Measurements from ENCODE around the gene TRAF3IP3.
A peak's percentile ranks its signal among the peaks of the same experiment; 100 is the strongest.

TRAF3IP3 gene

DNA sequence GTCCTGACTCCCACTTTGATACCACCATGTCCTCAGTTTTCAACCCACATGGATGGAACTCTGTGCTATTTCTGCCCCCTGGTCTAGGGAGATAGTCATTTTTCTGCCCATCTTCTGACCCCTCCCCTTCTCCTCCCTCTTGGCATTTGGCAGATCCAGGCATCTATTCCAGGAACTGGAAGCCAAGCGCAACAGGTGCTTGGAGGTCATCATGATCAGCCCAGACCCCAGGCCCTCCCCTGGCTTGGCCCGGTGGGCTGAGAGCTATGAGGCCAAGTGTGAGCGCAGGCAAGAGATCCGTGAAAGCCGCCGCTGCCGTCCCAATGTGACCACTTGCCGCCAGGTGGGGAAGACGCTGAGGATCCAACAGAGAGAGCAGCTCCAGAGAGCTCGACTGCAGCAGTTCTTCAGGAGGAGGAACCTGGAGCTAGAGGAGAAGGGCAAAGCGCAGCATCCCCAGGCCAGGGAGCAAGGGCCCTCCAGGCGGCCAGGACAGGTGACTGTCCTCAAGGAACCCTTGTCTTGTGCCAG is 4.0 kb downstream of the TRAF3IP3 start:
- POLR2A ChIA-PET (ENCODE audit: low non-redundant PET), result no interaction called here
- CTCF ChIA-PET, result interaction anchor here (0.5 to 1.7 kb wide), 3 partner anchors 12 to 1811 kb away, joined by 3 to 5 read pairs (median 4); no protein-coding TSS in a partner anchor
- TF ChIP-seq, protein P1, sequence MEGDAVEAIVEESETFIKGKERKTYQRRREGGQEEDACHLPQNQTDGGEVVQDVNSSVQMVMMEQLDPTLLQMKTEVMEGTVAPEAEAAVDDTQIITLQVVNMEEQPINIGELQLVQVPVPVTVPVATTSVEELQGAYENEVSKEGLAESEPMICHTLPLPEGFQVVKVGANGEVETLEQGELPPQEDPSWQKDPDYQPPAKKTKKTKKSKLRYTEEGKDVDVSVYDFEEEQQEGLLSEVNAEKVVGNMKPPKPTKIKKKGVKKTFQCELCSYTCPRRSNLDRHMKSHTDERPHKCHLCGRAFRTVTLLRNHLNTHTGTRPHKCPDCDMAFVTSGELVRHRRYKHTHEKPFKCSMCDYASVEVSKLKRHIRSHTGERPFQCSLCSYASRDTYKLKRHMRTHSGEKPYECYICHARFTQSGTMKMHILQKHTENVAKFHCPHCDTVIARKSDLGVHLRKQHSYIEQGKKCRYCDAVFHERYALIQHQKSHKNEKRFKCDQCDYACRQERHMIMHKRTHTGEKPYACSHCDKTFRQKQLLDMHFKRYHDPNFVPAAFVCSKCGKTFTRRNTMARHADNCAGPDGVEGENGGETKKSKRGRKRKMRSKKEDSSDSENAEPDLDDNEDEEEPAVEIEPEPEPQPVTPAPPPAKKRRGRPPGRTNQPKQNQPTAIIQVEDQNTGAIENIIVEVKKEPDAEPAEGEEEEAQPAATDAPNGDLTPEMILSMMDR (conservative IDR thresholded peaks at IDR 0.05; ENCODE audit: low read depth), result no peak
- DNase-seq (ENCODE audit: low spot score), result no peak
- no peak overlapping the region for H3K27ac ChIP-seq

DNA sequence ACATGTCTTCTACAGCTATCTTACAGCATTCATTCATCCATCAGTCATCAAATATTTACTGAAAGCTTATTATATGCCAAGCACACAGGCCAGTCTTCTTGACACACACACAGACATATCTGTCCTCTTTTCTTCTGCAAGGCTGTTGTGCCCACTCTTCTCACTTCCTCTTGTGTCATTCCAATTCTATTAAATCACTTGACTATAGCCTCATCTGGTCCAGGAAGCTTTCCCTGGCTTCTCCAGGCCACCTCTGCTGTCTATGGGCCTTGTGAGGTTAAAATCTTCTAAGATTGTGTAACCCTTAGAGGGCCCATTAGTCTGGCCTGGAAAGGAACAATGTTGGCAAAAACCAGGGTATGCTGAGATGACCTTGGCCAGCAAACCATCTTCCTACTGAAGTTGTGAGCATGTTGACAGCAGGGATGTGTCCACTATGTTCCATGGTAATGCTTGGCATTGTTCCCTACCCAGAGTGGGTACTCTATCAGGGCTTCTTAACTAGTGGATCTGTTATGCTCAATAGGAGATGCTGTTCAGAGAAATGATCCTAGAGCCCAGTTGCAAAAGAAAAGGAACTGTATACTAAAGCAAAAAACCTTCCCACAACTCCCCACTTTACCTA is 5.3 kb downstream of the TRAF3IP3 start:
- no peak overlapping the region for H3K27ac ChIP-seq
- no peak for DNase-seq (ENCODE audit: low spot score)
- ChIA-PET CTCF (interaction anchor here (0.6 to 1.7 kb wide), 2 partner anchors 13 to 86 kb away, joined by 4 to 5 read pairs; no protein-coding TSS in a partner anchor), POLR2A (ENCODE audit: low non-redundant PET) (no interaction called here)
- TF ChIP-seq, protein P1 (conservative IDR thresholded peaks at IDR 0.05; ENCODE audit: low read depth), result no peak

DNA sequence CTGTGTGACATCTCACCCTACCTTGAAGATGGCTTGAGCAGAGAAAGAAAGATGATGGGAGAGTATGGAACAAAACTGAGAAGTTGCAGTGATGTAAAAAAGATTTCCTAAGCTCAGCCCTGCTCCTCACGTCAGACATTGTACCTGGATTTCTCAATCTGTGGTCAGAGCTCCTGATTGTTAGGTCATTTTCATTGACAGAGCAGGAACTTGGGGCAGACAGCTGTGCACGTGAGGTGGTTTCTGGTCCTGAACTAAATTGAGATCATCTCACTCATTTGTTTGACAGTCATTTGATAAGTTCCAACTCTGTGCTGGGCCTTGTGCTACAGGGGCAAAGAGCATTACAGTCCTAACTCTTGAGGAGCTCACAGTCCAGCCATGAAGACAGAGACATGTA is 10.2 kb downstream of the TRAF3IP3 start:
- DNase-seq (ENCODE audit: low spot score), result no peak
- ChIA-PET POLR2A (ENCODE audit: low non-redundant PET) (no interaction called here), CTCF (interaction anchor here (0.6 to 1.1 kb wide), 3 partner anchors 18 to 126 kb away, joined by 3 read pairs; no protein-coding TSS in a partner anchor)
- TF ChIP-seq, protein P1 (conservative IDR thresholded peaks at IDR 0.05; ENCODE audit: low read depth), result no peak
- H3K27ac ChIP-seq, result no peak overlapping the region

DNA sequence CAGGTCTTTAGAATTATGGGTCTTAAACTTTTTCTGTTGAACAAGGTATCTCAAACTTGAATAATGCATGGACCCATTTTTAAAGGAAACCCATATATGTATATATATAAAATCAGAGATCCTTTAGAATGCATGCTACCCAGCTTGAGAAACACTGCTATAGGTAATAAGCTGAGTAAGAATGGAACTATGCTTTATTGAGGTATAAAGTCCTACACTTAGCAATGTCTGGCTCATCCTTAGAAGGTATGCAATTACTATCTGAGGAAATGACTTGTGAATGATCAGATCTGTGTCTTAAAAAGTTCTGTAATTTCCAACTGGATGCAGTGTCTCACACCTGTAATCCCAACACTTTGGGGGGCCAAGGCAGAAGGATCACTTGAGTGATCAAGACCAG is 11.2 kb downstream of the TRAF3IP3 start:
- TF ChIP-seq, protein P1 (conservative IDR thresholded peaks at IDR 0.05; ENCODE audit: low read depth), result no peak
- H3K27ac ChIP-seq, result no peak overlapping the region
- POLR2A ChIA-PET (ENCODE audit: low non-redundant PET), result no interaction called here
- no peak for DNase-seq (ENCODE audit: low spot score)
- CTCF ChIA-PET, result no interaction called here

DNA sequence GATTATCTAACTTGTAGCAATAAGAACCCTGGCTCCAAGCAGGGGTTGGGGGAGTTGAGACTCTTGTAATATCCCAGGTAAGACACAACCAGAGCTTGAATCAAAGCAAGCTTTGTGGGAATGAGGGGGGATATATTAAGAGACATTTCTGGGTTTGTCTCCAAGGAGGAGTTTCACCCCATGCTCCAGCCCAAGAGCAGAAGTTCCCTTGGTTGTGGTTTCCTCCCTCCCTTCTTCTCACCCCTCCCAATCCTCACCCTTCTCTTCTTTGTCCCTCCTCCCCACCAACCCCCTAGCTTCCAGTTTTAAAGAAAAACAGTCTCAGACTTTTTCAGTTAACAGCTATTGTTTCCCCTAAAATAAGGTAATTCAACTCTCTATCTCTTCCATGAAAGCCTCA is 11.9 kb downstream of the TRAF3IP3 start:
- no peak overlapping the region for H3K27ac ChIP-seq
- POLR2A ChIA-PET (ENCODE audit: low non-redundant PET), result no interaction called here
- CTCF ChIA-PET, result interaction anchor here (0.6 kb wide), 1 partner anchor 36 kb away, joined by 4 read pairs; no protein-coding TSS in a partner anchor
- no peak for DNase-seq (ENCODE audit: low spot score)
- TF ChIP-seq, protein P1 (conservative IDR thresholded peaks at IDR 0.05; ENCODE audit: low read depth), result no peak

DNA sequence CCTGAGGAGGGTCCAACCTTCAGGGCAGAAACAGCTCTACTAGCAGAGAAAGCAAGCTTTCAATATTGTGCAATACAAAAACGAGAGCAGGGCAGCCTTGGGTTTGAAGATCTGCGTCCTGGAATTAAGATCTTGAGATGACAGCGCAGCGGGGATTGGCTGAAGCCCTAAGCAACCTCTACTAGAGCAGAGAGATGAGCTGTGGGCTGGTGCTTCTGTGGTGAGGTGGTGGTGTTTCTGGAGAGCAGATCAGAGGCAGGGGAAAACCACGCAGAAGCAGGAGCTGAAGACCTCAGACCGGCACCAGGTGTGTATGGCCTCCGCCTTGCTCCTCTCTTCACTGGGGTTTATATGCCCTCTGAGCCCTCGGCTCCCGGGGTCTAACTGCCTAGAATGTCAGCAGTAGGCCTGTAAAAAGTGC is 12.5 kb downstream of the TRAF3IP3 start:
- CTCF ChIA-PET, result interaction anchor here (0.6 to 0.8 kb wide), 2 partner anchors 36 to 75 kb away, joined by 4 read pairs; no protein-coding TSS in a partner anchor
- TF ChIP-seq, protein P1 (conservative IDR thresholded peaks at IDR 0.05; ENCODE audit: low read depth), result no peak
- peak overlapping the region; percentile 86 for H3K27ac ChIP-seq
- POLR2A ChIA-PET (ENCODE audit: low non-redundant PET), result no interaction called here
- no peak for DNase-seq (ENCODE audit: low spot score)

Data from RWPE1 (cell line).